HG02678 (cell line): Measurements from ENCODE around the gene CCND3.
"Not testable (repeated sequence)": the region's sequence is repeated elsewhere in the genome, so short reads cannot be mapped to it uniquely, and the experiment has no call there.

ENCODE experiments used
- ATAC-seq: cut with Tn5 transposase; IDR thresholded peaks from one replicate; pipeline ENCODE4 v1.9.1; 2021; ENCODE audit warnings: mild to moderate bottlenecking, moderate library complexity; ENCODE audit not compliant: unreplicated experiment

The CCND3 gene

GRCh38 chr6:41954668-41955067 lies 13.1 kb upstream of the CCND3 start:
- no peak for ATAC-seq

DNA sequence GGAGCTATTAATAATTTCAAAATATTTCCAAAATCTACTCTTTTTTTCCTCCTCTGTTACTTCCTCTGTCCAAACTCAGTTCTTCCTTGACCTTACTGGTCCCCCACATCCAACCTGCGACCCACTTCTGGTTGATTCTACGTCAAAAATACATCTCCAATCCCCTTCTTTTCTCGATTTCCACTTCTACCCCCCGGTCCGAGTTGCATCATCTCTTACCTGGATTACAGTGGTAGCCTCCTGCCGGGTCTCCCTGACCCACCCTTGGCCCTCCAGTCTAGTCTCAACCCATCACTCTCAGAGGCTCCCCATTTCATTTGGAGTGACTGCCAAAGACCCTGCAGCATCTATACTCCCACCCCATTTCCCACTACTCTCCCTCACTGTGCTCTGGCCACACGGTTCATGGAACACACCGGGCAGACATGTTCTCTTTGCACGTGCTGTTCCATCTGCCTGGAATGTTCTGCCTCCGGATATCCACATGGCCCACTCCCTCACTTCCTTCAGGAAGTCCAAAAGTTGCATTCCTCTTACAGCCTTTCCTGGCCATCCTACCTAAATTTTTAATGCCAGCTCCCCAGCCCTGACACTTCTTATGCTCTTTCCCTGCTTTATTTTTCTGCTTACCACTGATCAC lies 6.1 kb upstream of the CCND3 start:
- no peak for ATAC-seq

DNA sequence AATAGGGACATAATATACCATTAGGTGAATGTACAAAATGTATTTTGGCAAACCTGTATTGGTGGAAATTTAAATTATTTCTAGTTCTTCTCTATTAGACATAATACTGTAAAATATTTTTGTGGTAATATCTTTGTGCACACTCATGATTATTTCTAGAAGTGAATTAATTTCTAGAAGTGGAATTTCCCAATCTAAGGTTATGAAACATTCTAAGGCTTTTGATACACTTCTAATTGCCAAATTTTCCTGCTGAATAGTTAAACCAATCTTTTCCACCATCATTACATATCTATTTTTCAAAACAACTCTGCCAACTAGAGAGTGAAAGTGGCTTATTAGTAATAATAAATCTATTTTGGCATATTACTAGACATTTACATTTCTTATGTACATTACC lies 1.8 kb upstream of the CCND3 start:
- no peak for ATAC-seq

DNA sequence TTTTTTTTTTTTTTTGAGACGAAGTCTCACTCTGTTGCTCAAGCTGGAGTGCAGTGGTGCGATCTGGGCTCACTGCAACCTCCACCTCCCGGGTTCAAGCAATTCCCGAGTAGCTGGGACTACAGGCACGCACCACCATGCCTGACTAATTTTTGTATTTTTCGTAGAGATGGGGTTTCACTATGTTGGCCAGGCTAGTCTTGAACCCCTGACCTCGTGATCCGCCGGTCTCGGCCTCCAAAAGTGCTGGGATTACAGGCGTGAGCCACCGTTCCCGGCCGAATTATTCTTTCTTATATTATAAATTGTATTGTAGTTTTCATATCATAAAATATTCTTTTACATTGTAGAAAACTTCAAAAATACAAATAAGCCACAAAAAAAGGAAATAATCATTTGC lies 1.3 kb upstream of the CCND3 start:
- not testable (repeated sequence) for ATAC-seq

- ATAC-seq, result no peak
These were observed 651 bp upstream of the CCND3 start for GRCh38 chr6:41942067-41942851.

DNA sequence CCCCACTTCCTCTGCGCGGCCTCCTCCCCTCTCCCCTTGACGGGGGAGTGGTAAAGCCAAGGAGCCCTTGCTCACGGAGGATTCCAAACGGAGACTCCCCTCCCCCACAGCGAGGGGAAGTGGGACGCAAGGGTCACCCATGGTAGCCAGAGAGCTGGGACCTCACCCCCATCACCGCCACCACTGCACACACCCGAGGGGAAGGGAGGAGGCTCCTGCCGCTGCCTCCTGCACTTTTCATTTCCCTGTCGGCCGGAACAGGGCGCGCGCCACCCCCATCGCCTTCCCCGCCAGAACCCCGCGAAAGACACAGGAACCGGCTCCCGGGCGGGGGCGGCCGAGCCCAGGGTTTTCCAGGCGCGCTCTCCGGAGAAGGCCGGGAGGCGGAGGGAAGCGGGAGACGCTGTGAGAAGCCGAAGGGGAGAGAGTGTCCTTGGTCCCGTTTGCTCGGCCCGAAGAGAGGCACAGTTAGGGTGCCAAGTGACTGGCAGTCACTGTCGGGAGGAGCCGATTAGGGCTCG lies 789 bp downstream of the CCND3 start:
- ATAC-seq, result peak; percentile 17

DNA sequence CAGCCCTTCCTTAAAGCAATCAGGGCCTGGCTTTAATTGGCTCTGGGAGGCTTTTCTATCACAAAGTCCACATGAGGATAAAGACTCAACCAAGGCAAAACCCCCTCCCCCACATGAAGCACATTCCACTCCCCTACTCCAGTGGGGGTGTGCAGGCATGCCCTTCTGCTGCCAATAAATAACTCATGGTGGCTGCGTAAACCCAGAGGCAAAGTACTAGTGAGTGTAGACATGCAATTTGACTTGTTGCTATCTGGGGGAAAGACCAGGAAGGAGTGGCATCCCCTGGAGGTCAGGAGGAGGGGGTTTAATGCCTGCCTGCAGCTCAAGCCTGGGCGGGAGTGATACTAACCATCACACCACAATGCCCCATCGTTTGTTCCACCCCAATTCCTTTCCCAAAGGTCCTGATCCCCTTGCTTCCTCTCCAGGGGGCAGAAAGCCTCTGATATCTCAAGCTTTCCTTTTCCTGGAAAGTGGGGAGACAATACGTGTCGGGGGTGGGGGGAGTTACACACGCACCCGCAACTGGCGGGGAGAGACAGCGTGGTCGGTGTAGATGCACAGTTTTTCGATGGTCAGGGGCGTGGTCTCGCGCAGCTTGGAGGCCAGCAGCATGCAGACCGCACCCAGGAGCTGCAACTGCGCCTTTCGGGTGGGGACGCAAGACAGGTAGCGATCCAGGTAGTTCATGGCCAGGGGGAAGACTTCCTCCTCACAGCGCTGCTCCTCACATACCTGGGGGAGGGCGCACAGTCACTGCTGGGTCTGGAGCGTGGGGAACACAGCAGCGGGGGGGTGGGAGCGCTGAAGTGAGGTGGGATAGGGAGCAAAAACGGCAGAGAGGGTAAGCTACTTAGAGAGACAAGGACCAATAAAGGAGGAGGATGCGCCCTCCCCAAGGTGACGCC lies 1.5 kb downstream of the CCND3 start:
- no peak for ATAC-seq

DNA sequence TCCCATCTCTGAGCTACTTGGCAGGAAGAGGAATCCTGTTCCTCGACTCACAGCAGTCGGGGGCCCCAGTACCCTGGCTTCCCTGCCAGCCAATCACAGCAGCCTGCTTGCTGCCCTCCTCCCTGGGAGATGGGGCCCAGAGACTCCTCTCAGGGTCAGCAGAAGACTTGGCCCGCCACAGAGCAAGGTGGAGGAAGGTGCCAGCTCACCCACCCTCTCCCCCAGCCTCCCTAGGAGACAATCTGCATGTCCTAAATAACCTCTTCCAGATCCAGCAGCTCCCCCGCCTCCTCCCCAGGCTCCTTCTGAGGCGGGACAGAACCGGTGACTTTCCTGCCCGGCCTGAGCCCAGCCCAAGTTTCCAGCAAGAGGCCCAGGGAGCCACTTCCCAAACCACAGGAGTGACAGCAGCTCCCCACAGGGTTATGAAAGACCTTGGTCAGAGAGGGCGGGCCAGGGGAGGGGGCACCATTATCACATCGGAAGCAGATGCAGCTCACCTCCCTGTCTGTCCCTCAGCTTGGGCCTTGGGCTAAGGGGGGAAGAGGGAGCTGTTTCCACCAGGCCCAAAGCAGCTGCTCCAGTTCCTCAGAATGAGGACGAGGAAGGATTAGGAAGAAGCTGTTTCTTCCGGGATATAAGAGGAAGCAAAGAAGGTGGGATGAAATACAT lies 2.3 kb downstream of the CCND3 start:
- no peak for ATAC-seq

DNA sequence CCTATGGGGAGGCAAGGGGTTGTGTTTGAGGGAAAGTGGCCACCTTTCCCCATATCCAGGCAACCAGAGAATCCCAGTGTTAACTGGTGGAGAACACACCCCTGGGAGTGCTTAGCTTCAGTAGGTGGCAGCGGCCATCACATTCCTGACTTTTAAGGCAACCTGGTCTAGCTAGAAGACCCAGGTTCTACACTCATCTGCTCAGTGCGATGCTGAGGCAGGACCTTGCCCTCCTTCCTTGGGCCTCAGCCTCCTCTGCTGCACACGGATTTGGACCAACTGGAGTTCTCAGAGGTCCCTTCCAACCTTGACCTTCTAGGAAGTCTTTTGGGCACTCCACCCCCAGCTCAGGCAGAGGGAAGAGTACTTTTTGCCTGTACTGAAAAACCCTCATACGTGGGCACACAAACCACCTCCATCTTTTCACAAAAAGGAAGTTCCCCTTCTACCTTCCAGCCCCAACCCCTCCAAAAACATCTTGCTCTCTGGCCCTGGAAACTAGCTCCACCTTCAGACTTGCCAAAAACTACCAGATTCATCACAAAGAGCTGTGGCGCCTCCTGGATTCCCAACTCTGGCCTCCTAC lies 2.9 kb downstream of the CCND3 start:
- no peak for ATAC-seq

DNA sequence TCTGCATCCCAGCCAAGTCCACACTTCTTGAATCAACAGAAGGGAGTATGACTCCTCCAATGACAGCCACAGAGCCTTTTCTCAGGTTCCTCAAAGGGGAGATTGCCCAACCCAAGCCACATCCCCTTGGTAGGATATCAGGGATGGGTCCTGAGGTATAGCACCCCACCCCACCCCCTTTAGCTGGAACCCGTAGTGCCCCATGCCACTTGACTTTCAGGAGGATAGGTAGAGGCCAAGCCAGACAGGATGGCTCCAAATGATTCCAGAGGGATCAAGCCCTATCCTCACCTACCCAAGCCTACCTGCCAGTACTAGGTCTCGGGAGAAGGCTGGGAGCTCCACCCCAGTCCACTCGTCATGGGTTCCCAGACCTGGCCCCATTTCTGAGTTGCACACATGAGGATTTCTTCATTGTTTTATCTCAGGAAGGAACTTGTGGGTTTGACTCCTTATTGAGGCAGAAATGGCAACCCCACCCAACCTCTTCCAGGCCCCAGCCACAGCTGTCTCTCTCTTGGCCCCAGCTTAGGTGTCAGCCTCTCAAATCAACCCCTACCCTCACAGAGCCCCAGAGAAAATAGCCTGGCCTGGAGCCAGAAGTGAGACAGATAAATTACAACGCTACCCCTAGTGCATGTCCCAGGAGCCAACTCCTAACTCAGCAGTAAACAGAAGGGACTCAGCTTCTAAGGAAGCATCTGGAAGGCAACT lies 3.6 kb downstream of the CCND3 start:
- ATAC-seq, result no peak

DNA sequence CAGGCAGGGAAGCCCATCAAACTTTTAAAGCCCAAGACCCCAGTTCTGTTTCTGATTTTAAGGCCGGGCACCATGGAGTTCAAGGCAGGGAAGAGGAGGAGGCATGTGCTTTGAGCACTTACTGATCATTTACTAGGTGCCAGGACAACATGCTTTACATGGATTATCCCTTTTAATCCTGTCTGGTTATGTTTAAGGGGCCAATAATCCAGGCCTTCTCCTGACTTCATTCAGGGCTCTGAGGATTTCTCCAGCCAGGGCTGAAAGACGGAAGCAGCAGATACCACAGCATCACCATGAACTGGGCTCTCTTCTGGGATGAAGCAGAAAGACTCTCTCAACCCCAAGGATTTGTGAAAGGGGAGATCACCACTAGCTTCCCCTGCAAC lies 4.1 kb downstream of the CCND3 start:
- ATAC-seq, result no peak

DNA sequence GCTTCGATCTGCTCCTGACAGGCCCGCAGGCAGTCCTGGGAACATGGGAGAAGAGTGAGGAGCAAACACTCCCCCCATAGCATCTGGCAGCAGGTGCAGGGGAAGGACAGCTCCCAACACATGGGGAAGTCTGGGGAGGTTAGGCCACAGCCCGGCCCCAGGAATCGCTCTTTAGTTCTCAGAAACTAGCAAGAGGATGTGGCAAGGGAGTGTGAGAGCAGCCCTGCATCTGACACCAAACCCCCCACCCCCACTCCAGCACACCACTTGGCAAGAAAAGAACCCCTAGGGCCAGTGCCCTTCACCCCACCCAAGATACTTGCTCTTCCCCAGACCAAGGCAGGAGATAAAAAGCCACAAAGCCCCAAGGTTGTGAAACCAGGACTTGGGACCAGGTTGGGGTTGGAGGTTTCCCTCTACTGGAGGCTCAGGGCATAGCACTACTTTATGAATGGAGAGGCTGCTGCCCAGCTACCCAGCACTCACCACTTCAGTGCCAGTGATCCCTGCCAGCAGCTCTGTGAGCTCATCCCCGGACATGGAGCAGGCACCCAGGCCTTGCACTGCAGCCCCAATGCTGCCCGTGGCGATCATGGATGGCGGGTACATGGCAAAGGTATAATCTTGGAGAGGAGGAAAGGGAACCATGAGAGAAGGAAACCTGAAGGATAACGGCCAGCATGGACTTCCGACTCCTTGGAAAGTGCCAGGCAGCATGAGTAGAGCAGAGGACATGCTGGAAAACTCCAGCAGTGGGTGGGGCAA lies 5.4 kb downstream of the CCND3 start:
- no peak for ATAC-seq

DNA sequence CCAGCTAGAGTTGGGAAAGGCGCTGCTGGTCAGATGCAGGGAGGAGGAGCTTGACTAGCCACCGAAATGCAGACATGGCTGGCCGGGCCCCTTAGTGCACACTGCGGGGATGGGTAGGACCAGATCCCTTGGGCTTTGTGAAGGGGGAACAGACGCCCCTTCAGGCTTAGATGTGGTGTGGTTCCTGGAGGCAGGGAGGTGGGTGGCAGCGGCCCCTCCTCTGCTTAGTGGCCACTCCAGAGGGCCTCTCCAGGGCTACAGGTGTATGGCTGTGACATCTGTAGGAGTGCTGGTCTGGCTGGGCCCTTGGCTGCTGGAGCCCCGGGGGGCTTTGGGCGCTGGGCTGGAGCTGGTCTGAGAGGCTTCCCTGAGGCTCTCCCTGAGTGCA lies 5.9 kb downstream of the CCND3 start:
- no peak for ATAC-seq

DNA sequence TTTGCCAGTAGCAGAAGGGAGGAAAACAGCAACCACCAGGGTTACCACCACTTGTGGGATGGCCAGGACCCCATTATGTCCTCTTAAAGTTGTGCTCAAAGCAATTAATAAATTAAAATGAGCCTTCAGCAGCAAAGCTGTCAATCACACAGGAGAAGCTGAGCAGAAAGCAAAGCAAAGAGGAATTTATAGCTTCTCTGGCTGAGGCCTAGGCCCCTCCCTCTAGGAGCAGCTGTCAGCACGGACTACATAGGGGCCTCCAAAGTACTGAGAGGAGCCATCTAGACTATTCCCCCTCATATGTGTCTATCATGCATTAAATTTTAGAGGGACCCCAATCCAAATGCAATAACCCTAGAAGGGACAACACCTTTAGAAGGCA lies 6.4 kb downstream of the CCND3 start:
- no peak for ATAC-seq

DNA sequence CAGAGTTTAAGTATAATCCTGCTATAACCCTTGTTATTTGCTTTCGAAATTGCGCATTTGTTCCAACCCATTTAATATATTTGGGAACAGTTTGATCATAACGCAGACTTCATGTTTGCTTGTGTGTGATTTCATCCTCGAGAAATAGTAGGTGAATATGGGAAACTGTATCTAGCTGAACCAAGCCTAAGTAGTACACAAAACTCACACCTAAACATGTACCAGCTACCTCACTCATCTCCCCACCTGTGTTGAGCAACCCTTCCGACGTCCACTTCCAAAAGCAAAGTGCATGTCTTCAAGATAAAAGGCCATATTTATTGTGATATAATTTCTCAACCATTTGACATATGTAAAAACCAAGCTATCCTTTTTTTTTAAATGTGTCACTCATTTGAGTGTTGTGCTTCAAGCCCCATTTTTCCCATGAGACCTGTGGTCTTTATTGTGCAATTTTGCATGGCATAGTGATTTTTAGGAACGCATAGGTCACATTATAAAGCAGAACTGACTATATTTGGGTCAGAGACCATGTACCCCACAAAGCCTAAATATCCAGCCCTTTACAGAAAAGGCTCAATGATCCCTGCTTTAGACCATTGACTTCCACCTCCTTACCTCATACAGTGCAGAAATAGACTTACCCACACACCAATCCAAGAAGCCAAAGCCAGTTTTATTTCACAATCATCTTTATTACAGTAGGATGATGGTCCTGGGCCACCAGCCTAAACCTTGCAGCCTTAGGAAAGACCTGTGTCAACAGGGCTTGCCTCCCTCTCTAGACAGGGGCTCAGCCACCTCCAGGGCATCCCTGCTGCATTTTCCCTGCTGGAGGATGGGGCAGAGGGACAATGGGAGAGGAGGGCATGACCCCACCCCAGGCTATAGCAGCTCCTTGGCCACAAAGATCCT lies 7.1 kb downstream of the CCND3 start:
- no peak for ATAC-seq

GRCh38 chr6:41932378-41932777 lies 9.2 kb downstream of the CCND3 start:
- no peak for ATAC-seq

DNA sequence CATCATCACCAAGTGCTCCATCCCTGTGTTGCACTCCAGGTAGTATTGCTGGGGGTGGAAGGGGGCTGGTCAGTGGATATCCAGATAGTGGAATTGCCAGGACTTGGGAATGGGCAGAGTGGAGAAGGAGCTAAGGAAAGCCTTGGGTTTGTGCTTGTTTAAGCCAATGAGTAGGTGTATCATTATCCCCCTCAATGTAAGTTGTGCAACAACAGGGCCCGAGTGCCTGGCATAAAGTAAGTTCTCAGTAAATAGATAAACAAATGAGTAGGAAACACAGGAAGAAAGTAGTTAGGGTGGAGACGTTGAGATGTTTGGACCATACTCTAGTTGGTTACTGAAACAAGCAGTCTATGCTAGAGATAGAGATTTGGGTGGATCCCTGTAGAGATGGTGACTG lies 9.8 kb downstream of the CCND3 start:
- ATAC-seq, result no peak

GRCh38 chr6:41929924-41930323 lies 11.7 kb downstream of the CCND3 start:
- ATAC-seq, result no peak
